CD4-positive, alpha-beta T cell (primary cell): ENCODE data around the gene SSMEM1. TPM values are rescaled to one million over a fixed set of nuclear protein-coding genes. Genes with fewer than 3 reads are reported as not detected.

Experiments
- ATAC-seq: fragments of 200-7000 bp; cut with Tn5 transposase; one replicate; pipeline ENCODE4 v1.10.0; 2022; ENCODE audit warnings: mild to moderate bottlenecking; ENCODE audit not compliant: poor library complexity
- CTCF ChIA-PET: fragments of 350-600 bp; sonication (Branson Sonifier 250); formaldehyde crosslinking; loops from one replicate; lab custom pipeline; 2021; ENCODE audit warnings: antibody characterized with exemption, inconsistent platforms; lab: Charles Lee
- POLR2A ChIA-PET: fragments of 350-600 bp; sonication (Branson Sonifier 250); formaldehyde crosslinking; loops from one replicate; lab custom pipeline; 2021; ENCODE audit warnings: antibody characterized with exemption, inconsistent platforms; lab: Charles Lee
- DNase-seq, 14 experiments: peaks; one replicate each; pipeline ENCODE4 v3.0.0-alpha.2; 2013 to 2020; ENCODE audit warnings: mixed read lengths in 2 of 14
- H3K27ac ChIP-seq, 2 donors: one replicate each; pipeline versions ENCODE4 v1.5.1 to v1.7.0; 2013; ENCODE audit warnings: low read length in 2 of 2, low read depth in 1 of 2, mild to moderate bottlenecking in 1 of 2
- H3K27me3 ChIP-seq, 2 experiments: 1 replicate in 1 of 2; 2 replicates in 1 of 2; pipeline versions ENCODE4 v1.6.1 to v1.7.0; 2013; ENCODE audit warnings: low read length in 2 of 2, control low read depth in 1 of 2, mild to moderate bottlenecking in 1 of 2, moderate library complexity in 1 of 2; ENCODE audit not compliant: insufficient read depth in 2 of 2, control insufficient read depth in 1 of 2
- H3K36me3 ChIP-seq: one replicate; pipeline ENCODE4 v1.6.1; 2013; ENCODE audit warnings: low read length, control low read depth; ENCODE audit not compliant: insufficient read depth
- H3K4me1 ChIP-seq: one replicate; pipeline ENCODE4 v1.6.1; 2013; ENCODE audit warnings: low read length, control low read depth; ENCODE audit not compliant: insufficient read depth
- H3K4me3 ChIP-seq: one replicate; pipeline ENCODE4 v1.5.1; 2013; ENCODE audit warnings: mild to moderate bottlenecking, low read length, moderate library complexity
- H3K9me3 ChIP-seq, 2 experiments: 1 replicate in 1 of 2; 2 replicates in 1 of 2; pipeline versions ENCODE4 v1.6.1 to v1.7.0; 2013; ENCODE audit warnings: low read length in 2 of 2, mild to moderate bottlenecking in 2 of 2, control low read depth in 1 of 2, moderate library complexity in 1 of 2; ENCODE audit not compliant: control insufficient read depth in 1 of 2, insufficient read depth in 1 of 2
- H3K27ac Mint-ChIP-seq: one replicate; pipeline ENCODE4 v1.8.0; 2020; ENCODE audit warnings: mixed read lengths
- H3K27me3 Mint-ChIP-seq: one replicate; pipeline ENCODE4 v1.8.0; 2021; ENCODE audit warnings: mixed read lengths
- H3K36me3 Mint-ChIP-seq: one replicate; pipeline ENCODE4 v1.8.0; 2021; ENCODE audit warnings: low read depth, mixed read lengths
- H3K4me1 Mint-ChIP-seq: one replicate; pipeline ENCODE4 v1.8.0; 2021; ENCODE audit warnings: low read depth, mixed read lengths
- H3K4me3 Mint-ChIP-seq: one replicate; pipeline ENCODE4 v1.8.0; 2020; ENCODE audit warnings: mild to moderate bottlenecking, mixed read lengths
- H3K9me3 Mint-ChIP-seq: one replicate; pipeline ENCODE4 v1.8.0; 2020; ENCODE audit warnings: mixed read lengths
- intact Hi-C, 2 experiments: fragments of 100-400 bp; cut with DNase I in 1 of 2; cut with micrococcal nuclease in 1 of 2; formaldehyde crosslinking; loops; one replicate each; pipeline versions ENCODE4 v1.15.1 to v1.9.0; 2023 to 2025; cut with DNase I, micrococcal nuclease
- total RNA-seq, 174 experiments: library from RNA in 2 of 174; stranded (reverse) in 2 of 174; gene quantifications; one replicate each; pipeline ENCODE4 v1.2.3 and lab custom pipeline; 2021 to 2026
- TF ChIP-seq, protein P1 (sequence below): fragments of 200-600 bp; IDR thresholded peaks from one replicate; pipeline ENCODE4 v1.8.0; 2022; ENCODE audit warnings: antibody characterized with exemption, mild to moderate bottlenecking

SSMEM1 gene
- total RNA-seq, 2 experiments from 2014 or later: not detected

- ATAC-seq (no peak), DNase-seq (no peak)
- Mint-ChIP-seq H3K27me3 (no peaks in the 10 kb centered on the region), H3K9me3 (peaks cover 4% of the 10 kb centered on the region), H3K4me3 (no peak overlapping the region), H3K36me3 (peaks cover 18% of the 10 kb centered on the region), H3K4me1 (no peaks in the 10 kb centered on the region), H3K27ac (no peak overlapping the region)
- no peak overlapping the region for H3K4me3 ChIP-seq
- intact Hi-C loops: no loop called here
- H3K36me3 ChIP-seq: no peaks in the 10 kb centered on the region
- H3K4me1 ChIP-seq: no peaks in the 10 kb centered on the region
- TF ChIP-seq, protein P1, sequence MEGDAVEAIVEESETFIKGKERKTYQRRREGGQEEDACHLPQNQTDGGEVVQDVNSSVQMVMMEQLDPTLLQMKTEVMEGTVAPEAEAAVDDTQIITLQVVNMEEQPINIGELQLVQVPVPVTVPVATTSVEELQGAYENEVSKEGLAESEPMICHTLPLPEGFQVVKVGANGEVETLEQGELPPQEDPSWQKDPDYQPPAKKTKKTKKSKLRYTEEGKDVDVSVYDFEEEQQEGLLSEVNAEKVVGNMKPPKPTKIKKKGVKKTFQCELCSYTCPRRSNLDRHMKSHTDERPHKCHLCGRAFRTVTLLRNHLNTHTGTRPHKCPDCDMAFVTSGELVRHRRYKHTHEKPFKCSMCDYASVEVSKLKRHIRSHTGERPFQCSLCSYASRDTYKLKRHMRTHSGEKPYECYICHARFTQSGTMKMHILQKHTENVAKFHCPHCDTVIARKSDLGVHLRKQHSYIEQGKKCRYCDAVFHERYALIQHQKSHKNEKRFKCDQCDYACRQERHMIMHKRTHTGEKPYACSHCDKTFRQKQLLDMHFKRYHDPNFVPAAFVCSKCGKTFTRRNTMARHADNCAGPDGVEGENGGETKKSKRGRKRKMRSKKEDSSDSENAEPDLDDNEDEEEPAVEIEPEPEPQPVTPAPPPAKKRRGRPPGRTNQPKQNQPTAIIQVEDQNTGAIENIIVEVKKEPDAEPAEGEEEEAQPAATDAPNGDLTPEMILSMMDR: no peak
- peaks cover 0 to 5% of the 10 kb centered on the region in 2 experiments for H3K27me3 ChIP-seq
- no peak overlapping the region for H3K27ac ChIP-seq
- CTCF ChIA-PET: no interaction called here
- POLR2A ChIA-PET: no interaction called here
- peaks cover 23 to 31% of the 10 kb centered on the region in 2 experiments for H3K9me3 ChIP-seq
Measured at GRCh38 chr7:130258494-130259078, 50.9 kb downstream of the SSMEM1 start.

DNA sequence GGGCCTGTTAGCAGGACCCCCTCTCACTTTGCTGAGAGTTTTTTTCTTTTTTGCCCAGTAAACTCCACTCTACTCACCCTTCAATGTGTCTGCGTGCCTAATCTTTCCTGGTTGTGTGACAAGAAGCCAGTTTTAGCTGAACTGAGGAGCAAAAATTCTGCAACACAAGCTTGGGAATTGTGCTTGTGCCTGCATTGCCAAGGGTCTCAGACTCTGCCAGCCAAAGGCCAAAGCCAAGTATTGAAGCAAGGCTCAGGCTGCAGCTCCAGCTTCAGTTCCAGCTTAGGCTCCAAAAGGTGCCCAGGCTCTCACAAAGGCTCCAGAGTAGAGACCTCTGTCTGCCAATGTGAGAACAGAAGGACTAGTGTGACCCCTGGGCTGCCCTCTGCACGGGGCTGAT, 54.8 kb downstream of the SSMEM1 start:
- DNase-seq (no peak), ATAC-seq (no peak)
- H3K9me3 ChIP-seq: peaks cover 9 to 22% of the 10 kb centered on the region in 2 experiments
- H3K36me3 Mint-ChIP-seq: peaks cover 13% of the 10 kb centered on the region
- TF ChIP-seq, protein P1: no peak
- H3K27me3 Mint-ChIP-seq: no peaks in the 10 kb centered on the region
- H3K4me3 ChIP-seq: no peak overlapping the region
- H3K27me3 ChIP-seq: no peaks in the 10 kb centered on the region
- intact Hi-C loops: no loop called here
- H3K4me3 Mint-ChIP-seq: no peak overlapping the region
- no peaks in the 10 kb centered on the region for H3K9me3 Mint-ChIP-seq
- no peaks in the 10 kb centered on the region for H3K4me1 ChIP-seq
- no peaks in the 10 kb centered on the region for H3K4me1 Mint-ChIP-seq
- no peak overlapping the region for H3K27ac ChIP-seq
- no peak overlapping the region for H3K27ac Mint-ChIP-seq
- POLR2A ChIA-PET: no interaction called here
- CTCF ChIA-PET: no interaction called here
- H3K36me3 ChIP-seq: no peaks in the 10 kb centered on the region

- Mint-ChIP-seq H3K27me3 (no peaks in the 10 kb centered on the region), H3K27ac (no peak overlapping the region), H3K9me3 (no peaks in the 10 kb centered on the region), H3K4me3 (no peak overlapping the region), H3K4me1 (no peaks in the 10 kb centered on the region), H3K36me3 (peaks cover 13% of the 10 kb centered on the region)
- ChIA-PET CTCF (no interaction called here), POLR2A (no interaction called here)
- no peak overlapping the region for H3K4me3 ChIP-seq
- H3K4me1 ChIP-seq: no peaks in the 10 kb centered on the region
- TF ChIP-seq, protein P1: no peak
- no peaks in the 10 kb centered on the region for H3K27me3 ChIP-seq
- ATAC-seq (no peak), DNase-seq (no peak)
- H3K9me3 ChIP-seq: peaks cover 5 to 18% of the 10 kb centered on the region in 2 experiments
- intact Hi-C loops: no loop called here
- no peak overlapping the region for H3K27ac ChIP-seq
- no peaks in the 10 kb centered on the region for H3K36me3 ChIP-seq
Measured at GRCh38 chr7:130263130-130263529, 55.5 kb downstream of the SSMEM1 start.

Other genes starting within 250 kb of the SSMEM1 start
- 1 to 10 TPM; 5.7 to 7.2 TPM for gene ZC3HC1, start 156.5 kb upstream of the SSMEM1 start, total RNA-seq
- 1 to 10 TPM; 7.0 to 8.8 TPM for gene KLHDC10, start 137.3 kb upstream of the SSMEM1 start, total RNA-seq
- gene TMEM209, start 2.5 kb upstream of the SSMEM1 start, total RNA-seq: 10 to 100 TPM; 18.3 to 18.8 TPM
- not detected for gene CPA2, start 59.0 kb downstream of the SSMEM1 start, total RNA-seq
- not detected for gene CPA4, start 85.3 kb downstream of the SSMEM1 start, total RNA-seq
- gene CPA5, start 137.0 kb downstream of the SSMEM1 start, total RNA-seq: not detected
- not detected for gene CPA1, start 172.6 kb downstream of the SSMEM1 start, total RNA-seq
- 1 to 10 TPM; 3.3 to 4.8 TPM for gene CEP41, start 233.2 kb downstream of the SSMEM1 start, total RNA-seq